Measurements from ENCODE around the gene SLC44A2. TPM values are rescaled to one million over a fixed set of nuclear protein-coding genes. Genes with fewer than 3 reads are reported as not detected.

SLC44A2 gene
- total and polyA plus RNA-seq, 2 of the 8 experiments (the other 6 are each of a cell fraction or from before 2014, with no cell fraction given) = 105 to 120 TPM

GRCh38 chr19:10603873-10604459 is 21.4 kb upstream of the SLC44A2 start:
- Histone ChIP-seq H3K23me2 (ENCODE audit: low read depth, low read length) (peaks cover 6% of the 10 kb centered on the region; the same call in 1 of the 2 replicates), H3K56ac (replicated peaks; ENCODE audit: insufficient read length, low read depth, low read length) (no peak overlapping the region), H3K14ac (ENCODE audit: insufficient read length) (no peak overlapping the region), H3K36me3 (ENCODE audit: control insufficient read depth in 2 of 4, insufficient read depth in 4 of 4, low read length in 3 of 4) (no peaks in the 10 kb centered on the region), H2BK12ac (ENCODE audit: low read depth, low read length) (0 out of 2 replicates have a peak overlapping the region, but pooled peaks have one; percentile 29), H3K4ac (replicated peaks; ENCODE audit: insufficient read length, low read depth, low read length) (no peak overlapping the region), H4K8ac (ENCODE audit: extremely low read depth, insufficient read depth, low read length) (no peak overlapping the region; the same call in none of the 2 replicates), H3K9me3 (ENCODE audit: insufficient read depth in 2 of 2, low read depth in 1 of 2, low read length in 1 of 2) (no peaks in the 10 kb centered on the region), H3K9ac (replicated peaks in 1 of 4; ENCODE audit: extremely low read depth in 1 of 4, low read depth in 3 of 4, low read length in 3 of 4) (peak overlapping the region in 1 of 4 experiments; percentile 54; a peak in 1 of 7 replicates), H3K4me2 (ENCODE audit: insufficient read depth in 1 of 2, low read depth in 2 of 2, low read length in 2 of 2) (peak overlapping the region; percentile 80 to 94), H2BK15ac (ENCODE audit: low read length) (0 out of 2 replicates have a peak overlapping the region, but pooled peaks have one; percentile 18), H3K27me3 (replicated peaks in 1 of 4; ENCODE audit: control insufficient read depth in 3 of 4, extremely low read depth in 1 of 4, insufficient read depth in 3 of 4, low read length in 3 of 4) (no peaks in the 10 kb centered on the region), H4K91ac (replicated peaks; ENCODE audit: insufficient read length, low read length) (no peak overlapping the region), H3K23ac (ENCODE audit: insufficient read length) (no peak overlapping the region), H2AFZ (ENCODE audit: low read length) (no peak overlapping the region), H3K4me3 (ENCODE audit: extremely low read depth in 1 of 4, insufficient read depth in 2 of 4, low read depth in 3 of 4, low read length in 4 of 4) (peak overlapping the region in 3 of 4 experiments; percentile 3 to 98 (median 85); a peak in 2 of 8 replicates), H2BK5ac (ENCODE audit: low read depth, low read length) (0 out of 2 replicates have a peak overlapping the region, but pooled peaks have one; percentile 52), H3K18ac (ENCODE audit: extremely low read depth, low read length) (no peak overlapping the region; the same call in 1 of the 2 replicates), H2BK20ac (ENCODE audit: low read length) (no peak overlapping the region), H3K79me1 (ENCODE audit: low read depth, low read length) (peaks cover 6% of the 10 kb centered on the region), H4K20me1 (replicated peaks in 1 of 2; ENCODE audit: control insufficient read depth in 1 of 2, insufficient read depth in 2 of 2, low read length in 2 of 2) (no peaks in the 10 kb centered on the region), H3K4me1 (replicated peaks in 1 of 4; ENCODE audit: control insufficient read depth in 3 of 4, insufficient read depth in 4 of 4, low read length in 3 of 4) (peaks cover 0 to 11% (median 7%) of the 10 kb centered on the region in 4 experiments; a peak in 6 of 7 replicates), H2BK120ac (replicated peaks; ENCODE audit: low read depth, low read length) (no peak overlapping the region), H4K5ac (ENCODE audit: insufficient read length, low read depth, low read length) (no peak overlapping the region), H3K79me2 (ENCODE audit: control insufficient read depth in 1 of 2, insufficient read depth in 2 of 2, low read length in 2 of 2) (peaks cover 0 to 9% of the 10 kb centered on the region in 2 experiments; a peak in 1 of 4 replicates), H3K27ac (ENCODE audit: low read depth, low read length) (no peak overlapping the region), H2AK5ac (ENCODE audit: low read depth, low read length) (peak overlapping the region; percentile 70; the same call in 1 of the 2 replicates)
- no peak for DNase-seq (ENCODE audit: low read depth in 1 of 2, low spot score in 2 of 2)
- WGBS, 2 experiments (ENCODE audit: extremely low coverage in 1 of 2, insufficient coverage in 1 of 2, insufficient read length in 1 of 2, insufficient replicate concordance in 2 of 2, low coverage in 1 of 2, low lambda C conversion rate in 2 of 2, missing lambda C conversion rate in 1 of 2) = 86% methylated on average over 9 of the region's 9 CpGs; no CpG with 5 or more reads in 1 of the 2 experiments
- FAIRE-seq = no peak
- POLR2A ChIA-PET (ENCODE audit: partially characterized antibody) = interaction anchor here (0.7 to 4.4 kb wide), 9 partner anchors 8 to 52 kb away, joined by 3 to 26 read pairs (median 9); partner anchors contain the start of gene SLC44A2
- CTCF ChIA-PET (ENCODE audit: partially characterized antibody) = interaction anchor here (0.9 to 2.6 kb wide), 6 partner anchors 8 to 44 kb away, joined by 3 to 14 read pairs (median 6); no protein-coding TSS in a partner anchor
- TF ChIP-seq BRCA1 (IDR thresholded peaks at IDR 0.05; ENCODE audit: low read depth, low read length) = no peak

Data from H1 (cell line).